ENCODE data around the gene KIF19. TPM values are rescaled to one million over a fixed set of nuclear protein-coding genes. Genes with fewer than 3 reads are reported as not detected.

Gene KIF19
- total and polyA plus RNA-seq, 2 of the 4 experiments (the other 2 are of a cell fraction), result not detected

DNA sequence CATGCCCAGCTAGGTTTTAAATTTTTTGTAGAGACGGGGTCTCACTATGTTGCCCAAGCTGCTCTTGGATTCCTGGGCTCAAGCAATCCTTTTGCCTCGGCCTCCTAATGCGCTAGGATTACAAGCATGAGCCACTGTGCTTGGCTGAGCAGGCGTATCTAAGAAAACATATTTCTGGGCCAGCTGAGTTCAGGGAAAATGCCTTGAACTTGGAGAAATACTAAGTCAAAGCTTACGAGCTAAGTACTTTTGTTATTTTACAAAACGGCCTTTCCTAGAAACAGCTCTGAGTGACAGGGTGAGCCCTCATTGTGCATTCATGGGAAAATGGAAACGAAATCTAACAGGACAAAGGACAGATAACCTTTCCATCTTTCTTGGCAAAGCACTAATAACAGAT, 27.2 kb upstream of the KIF19 start:
- no peaks in the 10 kb centered on the region for H3K9me3 ChIP-seq (ENCODE audit: control insufficient read depth, insufficient read depth, low read length)
- no peak overlapping the region for H3K56ac ChIP-seq (ENCODE audit: extremely low read depth, insufficient read depth, low read length)
- H3K4me1 ChIP-seq (ENCODE audit: control insufficient read depth, insufficient read depth, low read length), result no peaks in the 10 kb centered on the region
- H4K8ac ChIP-seq (ENCODE audit: low read depth in 2 of 2, low read length in 2 of 2), result no peak overlapping the region
- no peak overlapping the region for H2AK9ac ChIP-seq (replicated peaks; ENCODE audit: low read depth, low read length, poor library complexity)
- WGBS, 2 experiments (ENCODE audit: extremely low coverage in 2 of 2, insufficient read length in 1 of 2), result 37% methylated on average over 2 of the region's 7 CpGs; no CpG with 5 or more reads in 1 of the 2 experiments
- no peak overlapping the region for H4K5ac ChIP-seq (ENCODE audit: low read depth, low read length)
- H4K20me1 ChIP-seq (ENCODE audit: insufficient read depth, low read length), result no peaks in the 10 kb centered on the region
- BruUV-seq (replicated peaks), result no TSS peak
- H2BK120ac ChIP-seq (ENCODE audit: low read depth, low read length), result no peak overlapping the region
- CTCF ChIA-PET, result no interaction called here
- H2AFZ ChIP-seq (replicated peaks; ENCODE audit: low read length, poor library complexity), result no peak overlapping the region
- no peak overlapping the region for H2BK20ac ChIP-seq (ENCODE audit: low read depth, low read length)
- H3K23ac ChIP-seq (ENCODE audit: low read depth, low read length), result no peak overlapping the region
- in situ Hi-C loops (cut with MboI; ENCODE audit: low sequenced_read_pairs), result no loop called here
- H2BK5ac ChIP-seq (ENCODE audit: low read depth, low read length, poor library complexity, severe bottlenecking), result no peak overlapping the region
- DNase-seq (no peak), ATAC-seq (ENCODE audit: low read depth) (no peak)
- no peaks in the 10 kb centered on the region; the same call in 1 of the 2 replicates for H3K27me3 ChIP-seq (ENCODE audit: control insufficient read depth, insufficient read depth, low read length)
- no peak overlapping the region for H3K9ac ChIP-seq (ENCODE audit: low read depth, low read length)
- POLR2A ChIA-PET (ENCODE audit: unreplicated experiment), result no interaction called here
- H2BK15ac ChIP-seq (ENCODE audit: low read depth, low read length), result no peak overlapping the region
- H4K91ac ChIP-seq (ENCODE audit: insufficient read depth, low read depth, low read length), result no peak overlapping the region
- no peak for TF ChIP-seq FOS (IDR thresholded peaks at IDR 0.05; ENCODE audit: low read depth, low read length)
- no peak for TF ChIP-seq RCOR1 (IDR thresholded peaks at IDR 0.05; ENCODE audit: insufficient replicate concordance, low read length)
- no peak for TF ChIP-seq MAZ (IDR thresholded peaks at IDR 0.05; ENCODE audit: borderline replicate concordance, low read depth, low read length)
- no peak for TF ChIP-seq RAD21 (IDR thresholded peaks at IDR 0.05; ENCODE audit: low read length)
- no peak for TF ChIP-seq CEBPB (IDR thresholded peaks at IDR 0.05; ENCODE audit: low read depth, low read length)
- no peak for TF ChIP-seq RFX5 (IDR thresholded peaks at IDR 0.05; ENCODE audit: low read depth, low read length)
- no peak for TF ChIP-seq MXI1 (IDR thresholded peaks at IDR 0.05; ENCODE audit: borderline replicate concordance, low read depth, low read length)
- TF ChIP-seq POLR2A (IDR thresholded peaks at IDR 0.05; ENCODE audit: low read depth, low read length), result no peak
- no peak for TF ChIP-seq CHD1 (IDR thresholded peaks at IDR 0.05; ENCODE audit: low read depth, low read length)
- H3K9me1 ChIP-seq (ENCODE audit: insufficient read depth, low read length), result no peaks in the 10 kb centered on the region
- no peak overlapping the region for H3K27ac ChIP-seq (ENCODE audit: insufficient read depth, low read length)
- dilution Hi-C loops (cut with HindIII; ENCODE audit: low sequenced_read_pairs, unreplicated experiment), result no loop called here
- no peaks in the 10 kb centered on the region for H3K36me3 ChIP-seq (ENCODE audit: control insufficient read depth, insufficient read depth, low read length)
- no peaks in the 10 kb centered on the region for H3K79me1 ChIP-seq (ENCODE audit: low read depth in 1 of 2, low read length in 2 of 2)
- no peak overlapping the region for H3K4me3 ChIP-seq (ENCODE audit: insufficient read depth, low read depth, low read length)
- H3K4ac ChIP-seq (ENCODE audit: low read depth, low read length), result no peak overlapping the region
- no peak overlapping the region for H3K4me2 ChIP-seq (ENCODE audit: low read depth, low read length)
- H3K18ac ChIP-seq (ENCODE audit: low read depth, low read length), result no peak overlapping the region
- intact Hi-C loops (cut with micrococcal nuclease), result no loop called here
- no peak overlapping the region for H3K14ac ChIP-seq (replicated peaks; ENCODE audit: low read depth, low read length)
- no peak overlapping the region for H2AK5ac ChIP-seq (ENCODE audit: low read depth, low read length)
